HG03520 (cell line): ENCODE data around the gene PGAM2.
A peak's percentile ranks its signal among the peaks of the same experiment; 100 is the strongest.

Experiments used
- ATAC-seq: cut with Tn5 transposase; IDR thresholded peaks from one replicate; pipeline ENCODE4 v1.9.1; 2021; ENCODE audit warnings: mild to moderate bottlenecking, moderate library complexity; ENCODE audit not compliant: unreplicated experiment

Gene PGAM2

GRCh38 chr7:44067064-44067951, 1.9 kb upstream of the PGAM2 start:
- no peak for ATAC-seq

- ATAC-seq = no peak
Observed at GRCh38 chr7:44066494-44067063, 1.2 kb upstream of the PGAM2 start.

- no peak for ATAC-seq
Observed at GRCh38 chr7:44066111-44066460, 719 bp upstream of the PGAM2 start.

- ATAC-seq = no peak
Observed at GRCh38 chr7:44064791-44065430, 456 bp downstream of the PGAM2 start.

GRCh38 chr7:44063894-44064651, 1.3 kb downstream of the PGAM2 start:
- no peak for ATAC-seq

- no peak for ATAC-seq
Observed at GRCh38 chr7:44063547-44063893, 1.8 kb downstream of the PGAM2 start.

GRCh38 chr7:44062903-44063295, 2.5 kb downstream of the PGAM2 start:
- ATAC-seq = no peak

- ATAC-seq = no peak
Observed at GRCh38 chr7:44062180-44062902, 3.0 kb downstream of the PGAM2 start.

- no peak for ATAC-seq
Observed at GRCh38 chr7:44061645-44062179, 3.7 kb downstream of the PGAM2 start.

GRCh38 chr7:44060948-44061644, 4.3 kb downstream of the PGAM2 start:
- ATAC-seq = no peak

- ATAC-seq = no peak
Observed at GRCh38 chr7:44060091-44060947, 5.0 kb downstream of the PGAM2 start.

GRCh38 chr7:44059219-44060090, 5.9 kb downstream of the PGAM2 start:
- ATAC-seq = peak; percentile 69

- no peak for ATAC-seq
Observed at GRCh38 chr7:44058759-44059218, 6.6 kb downstream of the PGAM2 start.

GRCh38 chr7:44057849-44058758, 7.3 kb downstream of the PGAM2 start:
- no peak for ATAC-seq

GRCh38 chr7:44057181-44057848, 8.1 kb downstream of the PGAM2 start:
- no peak for ATAC-seq

GRCh38 chr7:44056681-44057080, 8.7 kb downstream of the PGAM2 start:
- no peak for ATAC-seq
